SH-SY5Y (cell line): ENCODE measurements around the gene MAPK14.

Experiments used
- GATA2 ChIP-seq: IDR thresholded peaks from 2 replicates; pipeline ENCODE4 v1.6.1; 2011; ENCODE audit warnings: mild to moderate bottlenecking, low read depth, low read length
- GATA3 ChIP-seq: IDR thresholded peaks from 2 replicates; pipeline ENCODE4 v1.6.1; 2011; ENCODE audit warnings: low read depth, mild to moderate bottlenecking, low read length, moderate library complexity

GRCh38 chr6:36079601-36080000, 52.0 kb downstream of the MAPK14 start:
- TF ChIP-seq GATA2 = no peak
- TF ChIP-seq GATA3 = no peak
